GM04503 (cell line): ENCODE results near the gene TPSB2.

Experiments used
- DNase-seq: peaks from one replicate; pipeline ENCODE4 v3.0.0-alpha.2; 2012; ENCODE audit warnings: low read depth

TPSB2 gene

DNA sequence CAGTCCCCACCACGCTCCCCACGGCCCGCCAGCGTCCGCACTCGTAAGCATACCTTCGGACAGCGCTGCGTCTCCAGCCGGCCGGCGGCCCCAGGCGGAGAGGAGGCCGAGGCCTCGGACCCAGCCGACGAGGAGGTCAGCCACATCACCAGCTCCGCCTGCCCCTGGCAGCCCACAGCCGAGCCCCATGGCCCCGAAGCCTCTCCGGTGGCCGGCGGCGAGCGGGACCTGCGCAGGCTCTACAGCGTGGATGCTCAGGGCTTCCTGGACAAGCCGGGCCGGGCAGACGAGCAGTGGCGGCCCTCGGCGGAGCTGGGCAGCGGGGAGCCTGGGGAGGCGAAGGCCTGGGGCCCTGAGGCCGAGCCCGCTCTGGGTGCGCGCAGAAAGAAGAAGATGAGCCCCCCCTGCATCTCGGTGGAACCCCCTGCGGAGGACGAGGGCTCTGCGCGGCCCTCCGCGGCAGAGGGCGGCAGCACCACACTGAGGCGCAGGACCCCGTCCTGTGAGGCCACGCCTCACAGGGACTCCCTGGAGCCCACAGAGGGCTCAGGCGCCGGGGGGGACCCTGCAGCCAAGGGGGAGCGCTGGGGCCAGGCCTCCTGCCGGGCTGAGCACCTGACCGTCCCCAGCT lies 9.8 kb downstream of the TPSB2 start:
- DNase-seq, result no peak

DNA sequence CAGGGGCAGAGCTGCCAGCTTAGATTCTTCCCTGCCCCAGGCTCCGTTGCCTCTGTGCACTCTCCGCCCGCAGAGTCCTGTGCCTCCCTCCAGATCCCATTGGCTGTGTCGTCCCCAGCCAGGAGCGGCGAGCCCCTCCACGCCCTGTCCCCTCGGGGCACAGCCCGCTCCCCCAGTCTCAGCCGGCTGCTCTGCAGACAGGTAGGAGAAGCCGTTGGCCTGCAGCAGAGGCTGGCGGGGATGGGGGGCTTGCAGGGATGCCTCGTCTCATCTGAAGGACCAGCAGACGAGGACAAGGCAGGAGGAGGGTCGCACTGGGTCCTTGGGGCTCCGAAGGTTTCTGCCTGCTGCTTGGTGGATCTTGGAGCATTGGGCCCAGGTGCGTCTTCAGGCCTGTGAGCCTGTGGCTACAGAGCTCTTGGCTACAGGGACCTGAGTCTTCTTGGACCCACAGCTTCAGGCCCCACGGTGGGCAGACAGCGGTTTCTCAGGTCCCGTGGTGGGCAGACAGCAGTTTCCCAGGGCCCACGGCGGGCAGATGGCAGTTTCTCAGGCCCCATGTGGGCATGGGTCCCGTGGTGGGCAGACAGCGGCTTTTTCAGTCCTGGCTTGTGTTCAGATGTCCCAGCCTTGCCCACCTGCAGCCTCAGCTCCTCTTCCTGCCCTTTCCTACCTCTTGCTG lies 10.9 kb downstream of the TPSB2 start:
- DNase-seq, result no peak

DNA sequence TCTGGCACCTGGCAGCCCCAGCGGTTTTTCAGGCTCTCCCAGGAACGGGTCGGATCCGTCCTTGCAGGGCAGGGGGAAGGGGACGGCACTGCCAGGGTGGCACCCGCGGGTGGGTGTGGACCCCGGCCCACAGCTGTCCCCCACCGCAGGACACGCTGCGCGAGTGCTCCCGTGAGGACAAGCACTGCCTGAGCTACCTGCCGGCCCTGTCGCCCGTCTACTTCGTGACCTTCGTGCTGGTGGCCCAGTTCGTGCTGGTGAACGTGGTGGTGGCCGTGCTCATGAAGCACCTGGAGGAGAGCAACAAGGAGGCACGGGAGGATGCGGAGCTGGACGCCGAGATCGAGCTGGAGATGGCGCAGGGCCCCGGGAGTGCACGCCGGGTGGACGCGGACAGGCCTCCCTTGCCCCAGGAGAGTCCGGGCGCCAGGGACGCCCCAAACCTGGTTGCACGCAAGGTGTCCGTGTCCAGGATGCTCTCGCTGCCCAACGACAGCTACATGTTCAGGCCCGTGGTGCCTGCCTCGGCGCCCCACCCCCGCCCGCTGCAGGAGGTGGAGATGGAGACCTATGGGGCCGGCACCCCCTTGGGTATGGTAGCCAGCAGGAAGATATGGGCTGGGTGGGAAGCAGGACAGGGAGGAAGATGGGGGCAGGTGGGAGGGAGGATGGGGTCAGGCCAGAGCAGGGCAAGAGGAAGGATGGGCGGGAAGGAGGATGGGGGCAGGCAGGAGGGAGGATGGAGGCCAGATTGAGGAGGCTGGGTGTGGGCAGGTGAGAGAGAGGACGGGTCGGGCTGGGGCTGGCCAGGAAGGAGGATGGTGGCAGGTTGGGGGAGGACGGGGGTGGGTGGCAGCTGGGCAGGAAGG lies 11.7 kb downstream of the TPSB2 start:
- no peak for DNase-seq

DNA sequence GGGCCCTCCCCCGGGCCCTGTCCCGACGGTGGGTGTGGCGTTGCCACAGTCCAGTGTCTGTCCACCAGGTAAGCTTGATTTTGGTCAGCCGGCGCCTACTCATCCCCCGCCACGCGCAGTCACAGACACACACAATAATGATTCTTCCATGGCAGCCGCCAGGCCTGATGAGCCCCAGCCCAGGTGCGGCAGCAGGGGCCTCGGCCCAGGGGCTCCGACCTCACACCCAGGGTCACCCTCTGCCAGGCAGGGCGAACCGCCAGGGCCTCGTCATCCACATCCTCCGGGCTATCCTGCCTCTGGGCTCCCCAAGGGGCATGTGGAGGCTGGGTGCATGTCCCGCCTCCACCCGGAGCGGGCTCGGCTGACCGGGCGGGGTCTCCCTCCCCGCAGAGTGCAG lies 12.5 kb downstream of the TPSB2 start:
- DNase-seq, result no peak

DNA sequence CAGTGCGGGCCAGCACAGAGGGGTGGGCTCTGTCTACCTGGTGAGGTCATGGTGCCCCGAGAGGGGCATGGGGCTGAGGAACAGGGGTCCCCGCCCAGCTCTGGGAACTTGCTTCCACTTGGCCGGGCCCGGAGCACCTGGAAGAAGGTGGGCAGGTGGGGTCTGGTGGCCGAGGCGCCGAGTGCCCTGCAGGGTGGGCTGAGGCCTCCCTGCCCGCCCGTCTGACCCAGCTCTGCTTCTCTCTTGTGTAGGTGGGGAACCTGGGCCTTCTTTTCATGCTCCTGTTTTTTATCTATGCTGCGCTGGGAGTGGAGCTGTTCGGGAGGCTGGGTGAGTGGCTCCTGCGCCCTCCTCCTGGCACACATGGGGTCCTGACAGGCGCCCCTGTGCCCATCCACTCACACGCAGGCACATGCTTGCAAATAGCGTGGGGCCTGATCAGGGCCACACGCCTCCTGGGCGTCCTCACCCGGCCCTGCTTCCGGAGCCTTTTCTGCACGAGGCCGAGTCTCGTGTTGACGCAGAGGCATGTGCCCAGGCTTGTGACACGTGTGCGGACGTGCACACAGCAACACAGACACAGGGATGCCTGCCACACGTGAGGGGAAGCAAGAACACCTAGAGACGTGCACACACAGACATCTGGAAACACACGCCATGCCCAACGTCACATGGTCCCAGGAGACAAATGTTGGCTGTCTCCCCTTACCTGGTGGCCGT lies 13.1 kb downstream of the TPSB2 start:
- DNase-seq, result no peak

DNA sequence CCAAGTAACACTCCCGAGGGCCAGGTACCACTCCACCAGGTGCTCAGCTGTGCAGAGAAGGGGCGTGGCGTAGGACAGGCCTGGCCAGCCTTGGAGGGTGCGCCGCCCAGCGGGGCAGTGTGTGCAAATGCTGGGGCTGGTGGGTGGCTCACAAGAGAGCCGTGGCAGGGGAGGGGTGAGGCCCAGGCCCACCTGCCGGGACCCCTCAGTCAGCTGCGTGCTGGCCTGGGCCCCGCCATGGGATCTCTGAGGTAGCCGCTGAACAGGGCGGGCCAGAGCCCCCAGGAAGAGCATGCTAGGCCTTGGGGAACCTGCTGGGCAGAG lies 13.7 kb downstream of the TPSB2 start:
- no peak for DNase-seq

DNA sequence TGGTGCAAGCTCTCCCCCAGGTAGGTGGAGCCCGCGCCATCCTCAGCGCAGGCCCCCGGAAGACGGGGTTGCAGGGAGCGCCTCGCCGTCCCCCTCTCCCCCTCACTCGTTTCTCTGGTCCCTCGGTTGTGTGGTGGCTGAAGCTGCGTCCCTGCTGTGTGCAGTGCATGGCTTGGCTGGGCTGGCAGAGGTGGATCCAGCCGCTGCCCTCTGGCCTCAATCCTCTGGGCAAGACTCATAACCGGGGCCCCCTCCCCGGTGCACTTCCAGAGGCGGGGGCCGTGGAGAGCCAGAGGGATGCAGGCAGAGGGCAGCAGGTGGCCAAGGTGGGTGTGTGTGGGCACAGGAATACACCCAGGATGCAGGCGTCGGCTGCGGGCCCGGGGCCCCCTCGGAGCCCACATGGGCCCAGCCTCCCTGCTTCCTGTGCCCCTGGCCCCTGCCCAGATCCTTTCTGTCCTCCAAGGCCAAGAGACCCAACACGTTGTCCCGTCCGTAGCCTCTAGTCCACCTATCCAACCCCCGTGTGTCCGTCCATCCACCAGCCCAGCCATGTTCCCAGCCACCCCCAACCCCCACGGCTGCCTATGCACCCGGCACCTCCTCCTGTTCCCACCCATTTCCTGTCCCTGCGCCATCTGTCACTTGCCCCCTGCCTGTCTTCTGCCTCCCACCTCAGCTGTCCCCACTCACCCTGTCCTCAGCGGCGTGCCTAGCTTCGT lies 14.2 kb downstream of the TPSB2 start:
- DNase-seq, result no peak

DNA sequence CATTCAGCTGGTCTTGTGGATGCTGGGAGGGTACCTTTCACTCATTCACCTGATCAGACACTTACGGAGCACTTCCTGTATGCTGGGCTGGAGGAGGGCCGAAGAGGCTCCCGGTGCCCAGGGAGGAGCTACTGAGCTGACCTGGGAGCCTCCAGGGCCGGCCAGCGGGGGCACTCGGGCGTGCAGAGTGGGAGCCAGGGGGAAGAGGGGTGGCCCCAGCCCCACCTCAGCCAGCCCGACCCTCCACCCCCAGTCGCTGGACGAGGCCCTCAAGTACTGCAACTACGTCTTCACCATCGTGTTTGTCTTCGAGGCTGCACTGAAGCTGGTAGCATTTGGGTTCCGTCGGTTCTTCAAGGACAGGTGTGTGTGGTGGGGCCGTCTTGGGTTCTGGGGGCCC lies 15.3 kb downstream of the TPSB2 start:
- no peak for DNase-seq

DNA sequence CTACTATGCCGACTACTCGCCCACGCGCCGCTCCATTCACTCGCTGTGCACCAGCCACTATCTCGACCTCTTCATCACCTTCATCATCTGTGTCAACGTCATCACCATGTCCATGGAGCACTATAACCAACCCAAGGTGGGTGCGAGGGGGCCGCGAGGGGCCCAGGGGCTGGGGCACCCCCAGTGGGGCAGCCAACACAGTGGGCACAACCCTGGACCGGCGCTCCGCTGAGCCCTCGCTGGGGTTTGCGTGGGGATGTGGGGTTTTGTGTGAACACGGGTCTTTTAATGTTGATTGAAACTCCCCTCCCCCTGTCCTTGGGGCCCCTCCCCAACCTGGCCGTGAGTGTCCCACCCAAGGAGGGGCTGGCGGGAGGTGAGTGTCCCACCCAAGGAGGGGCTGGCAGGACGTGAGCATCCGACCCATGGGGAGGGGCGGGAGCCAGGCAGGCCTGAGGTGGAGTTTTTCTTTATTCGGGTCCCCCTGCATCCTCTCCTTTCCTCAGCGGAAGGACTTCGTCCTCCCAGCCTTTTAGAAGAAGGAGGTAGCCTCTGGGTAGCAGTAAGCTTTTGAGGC lies 16.1 kb downstream of the TPSB2 start:
- no peak for DNase-seq

DNA sequence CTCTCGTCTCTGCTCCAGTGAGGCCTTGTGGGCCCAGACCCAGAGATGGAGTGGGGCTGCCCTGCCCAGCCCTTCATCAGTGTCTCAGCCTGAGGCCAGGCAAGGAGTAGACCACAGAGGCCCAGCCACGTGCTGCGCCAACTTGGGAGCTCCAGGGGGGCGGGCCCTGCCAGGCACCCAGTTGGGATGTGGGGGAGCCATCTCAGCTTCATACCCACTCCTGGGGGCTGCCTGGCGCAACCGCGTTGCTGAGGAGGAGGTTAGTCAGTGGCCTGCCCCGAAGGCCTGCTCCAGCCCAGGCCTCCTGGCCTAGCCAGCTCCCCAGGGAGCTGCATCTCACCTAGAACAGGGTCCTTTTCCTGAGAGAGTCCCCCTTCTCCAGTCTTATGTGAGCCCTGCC lies 16.8 kb downstream of the TPSB2 start:
- DNase-seq, result no peak

DNA sequence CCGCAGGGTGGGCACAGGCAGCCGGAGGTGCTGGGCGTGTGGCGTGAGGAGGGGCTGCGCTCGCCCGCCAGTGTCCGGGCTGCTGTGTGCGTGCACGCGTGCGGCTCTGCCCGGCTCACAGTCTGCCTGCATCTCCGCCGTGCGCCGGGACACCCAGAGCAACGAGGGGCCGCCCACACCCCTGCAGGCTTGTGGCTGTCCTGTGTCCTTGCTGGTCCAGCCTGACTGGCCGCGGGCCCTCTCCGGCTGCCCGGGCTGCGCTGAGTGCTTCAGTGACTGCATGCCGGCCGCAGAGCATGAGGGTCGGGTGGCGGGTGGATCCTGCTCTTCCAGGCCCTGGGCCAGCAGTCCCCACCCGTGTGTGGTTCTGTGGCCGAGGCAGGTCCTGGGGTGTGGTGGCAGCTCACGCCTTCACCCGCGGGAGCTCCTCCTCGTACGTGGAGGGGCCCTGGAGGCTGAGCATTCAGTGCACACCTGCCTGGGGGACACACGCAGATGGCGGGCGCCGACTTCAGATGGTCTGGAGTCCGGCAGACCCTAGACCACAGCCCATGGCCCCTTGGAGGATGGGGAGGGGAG lies 17.3 kb downstream of the TPSB2 start:
- no peak for DNase-seq

DNA sequence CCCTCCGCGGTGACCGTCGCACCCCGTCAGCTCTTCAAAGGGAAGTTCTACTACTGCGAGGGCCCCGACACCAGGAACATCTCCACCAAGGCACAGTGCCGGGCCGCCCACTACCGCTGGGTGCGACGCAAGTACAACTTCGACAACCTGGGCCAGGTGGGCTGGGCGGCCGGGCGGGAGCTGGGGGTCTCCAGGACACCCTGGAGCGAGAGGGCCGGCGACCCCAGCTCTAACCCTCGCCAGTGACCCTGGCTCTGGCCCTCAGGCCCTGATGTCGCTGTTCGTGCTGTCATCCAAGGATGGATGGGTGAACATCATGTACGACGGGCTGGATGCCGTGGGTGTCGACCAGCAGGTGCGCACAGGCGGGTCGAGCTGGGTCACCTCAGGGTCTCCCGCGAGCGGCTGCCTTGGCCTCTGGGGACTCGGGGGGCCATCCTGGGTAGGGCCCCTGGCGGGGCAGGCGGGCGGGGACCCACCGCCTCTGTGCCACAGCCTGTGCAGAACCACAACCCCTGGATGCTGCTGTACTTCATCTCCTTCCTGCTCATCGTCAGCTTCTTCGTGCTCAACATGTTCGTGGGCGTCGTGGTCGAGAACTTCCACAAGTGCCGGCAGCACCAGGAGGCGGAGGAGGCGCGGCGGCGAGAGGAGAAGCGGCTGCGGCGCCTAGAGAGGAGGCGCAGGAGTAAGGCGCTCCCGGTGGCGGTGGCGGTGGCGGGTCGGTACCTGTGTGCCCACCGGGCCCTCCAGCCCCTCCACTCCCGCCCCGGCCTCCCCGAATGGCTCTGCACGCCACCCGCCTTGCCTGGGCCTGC lies 18.3 kb downstream of the TPSB2 start:
- no peak for DNase-seq

DNA sequence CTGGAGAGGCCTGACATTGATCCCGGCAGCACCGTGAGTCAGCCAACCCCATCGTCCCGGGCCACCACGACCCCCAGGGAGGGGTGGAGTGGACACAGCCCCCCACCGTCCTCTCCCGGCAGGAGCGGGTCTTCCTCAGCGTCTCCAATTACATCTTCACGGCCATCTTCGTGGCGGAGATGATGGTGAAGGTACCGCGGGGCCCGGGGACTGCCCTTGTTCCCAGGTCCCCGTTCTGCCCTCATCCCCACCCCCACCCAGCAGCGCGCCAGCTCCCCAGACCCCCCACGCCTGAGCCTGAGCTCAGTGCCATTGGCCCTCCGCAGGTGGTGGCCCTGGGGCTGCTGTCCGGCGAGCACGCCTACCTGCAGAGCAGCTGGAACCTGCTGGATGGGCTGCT lies 19.5 kb downstream of the TPSB2 start:
- DNase-seq, result no peak

DNA sequence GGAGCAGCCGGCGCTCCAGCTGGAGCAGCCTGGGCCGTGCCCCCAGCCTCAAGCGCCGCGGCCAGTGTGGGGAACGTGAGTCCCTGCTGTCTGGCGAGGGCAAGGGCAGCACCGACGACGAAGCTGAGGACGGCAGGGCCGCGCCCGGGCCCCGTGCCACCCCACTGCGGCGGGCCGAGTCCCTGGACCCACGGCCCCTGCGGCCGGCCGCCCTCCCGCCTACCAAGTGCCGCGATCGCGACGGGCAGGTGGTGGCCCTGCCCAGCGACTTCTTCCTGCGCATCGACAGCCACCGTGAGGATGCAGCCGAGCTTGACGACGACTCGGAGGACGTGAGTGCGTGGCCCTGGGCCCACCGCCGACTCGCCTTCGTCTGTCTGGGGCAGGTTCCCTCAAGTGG lies 20.9 kb downstream of the TPSB2 start:
- DNase-seq, result no peak

DNA sequence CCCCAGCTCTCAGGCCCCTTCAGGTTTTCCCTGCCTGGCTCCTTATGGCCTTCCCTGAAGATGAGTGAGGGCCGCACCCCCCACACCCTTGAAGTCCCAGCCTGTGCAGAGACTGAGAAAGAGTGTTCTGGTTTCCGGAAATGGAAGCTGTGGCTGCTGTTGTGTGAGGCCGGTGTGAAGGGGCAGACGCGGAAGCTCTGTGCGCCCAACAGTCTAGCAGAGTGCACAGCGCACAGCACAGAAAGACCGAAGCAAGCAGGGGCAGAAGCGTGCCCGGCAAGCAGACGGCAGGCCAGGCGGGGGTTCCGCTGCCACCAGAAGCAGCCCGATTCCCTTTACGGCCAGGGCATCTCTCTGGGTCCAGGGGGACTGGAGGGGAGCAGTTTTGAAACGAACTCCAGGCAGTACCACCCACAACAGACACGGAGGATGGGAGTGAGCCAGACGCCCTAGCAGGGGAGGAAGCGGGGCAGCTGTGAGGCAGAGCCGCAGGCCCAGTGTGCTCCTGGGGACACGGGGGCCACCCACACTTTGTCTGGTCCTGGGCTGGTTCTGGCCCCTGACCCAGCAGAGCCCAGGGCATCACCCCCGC lies 21.6 kb downstream of the TPSB2 start:
- no peak for DNase-seq

DNA sequence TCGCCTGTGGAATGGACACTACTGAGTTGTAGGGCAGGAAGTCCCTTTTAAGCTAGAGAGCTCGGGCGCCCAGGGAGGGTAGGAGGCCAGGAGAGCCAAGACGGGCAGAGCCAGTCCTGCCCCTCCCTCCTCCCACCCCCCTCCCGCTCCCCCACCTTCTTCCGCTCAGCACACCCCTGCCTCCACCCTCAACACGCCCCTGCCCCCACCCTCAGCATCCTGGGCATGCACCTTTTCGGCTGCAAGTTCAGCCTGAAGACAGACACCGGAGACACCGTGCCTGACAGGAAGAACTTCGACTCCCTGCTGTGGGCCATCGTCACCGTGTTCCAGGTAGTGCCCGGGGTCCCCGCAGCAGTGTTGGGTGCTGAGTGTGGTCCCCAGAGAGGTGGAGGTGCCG lies 23.2 kb downstream of the TPSB2 start:
- DNase-seq, result no peak

DNA sequence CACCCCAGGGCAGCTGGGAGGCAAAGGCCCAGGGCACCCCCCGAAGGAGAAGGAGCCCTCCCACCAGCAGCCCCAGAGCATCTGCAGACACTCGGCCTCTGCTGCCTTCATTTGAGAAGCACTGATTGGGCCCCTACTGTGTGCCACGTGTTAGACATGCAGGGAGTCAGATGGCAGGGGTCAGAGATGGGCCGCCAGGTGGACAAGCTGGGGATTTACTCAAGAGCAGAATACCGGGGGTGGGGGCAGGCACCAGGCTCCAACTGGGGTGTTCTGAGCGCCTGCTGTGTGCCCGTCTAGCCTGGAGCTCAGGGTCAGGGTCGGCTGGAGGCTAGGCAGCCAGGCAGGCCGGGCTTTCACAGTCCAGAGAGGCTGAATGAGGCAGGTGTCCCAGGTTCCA lies 23.7 kb downstream of the TPSB2 start:
- DNase-seq, result no peak

DNA sequence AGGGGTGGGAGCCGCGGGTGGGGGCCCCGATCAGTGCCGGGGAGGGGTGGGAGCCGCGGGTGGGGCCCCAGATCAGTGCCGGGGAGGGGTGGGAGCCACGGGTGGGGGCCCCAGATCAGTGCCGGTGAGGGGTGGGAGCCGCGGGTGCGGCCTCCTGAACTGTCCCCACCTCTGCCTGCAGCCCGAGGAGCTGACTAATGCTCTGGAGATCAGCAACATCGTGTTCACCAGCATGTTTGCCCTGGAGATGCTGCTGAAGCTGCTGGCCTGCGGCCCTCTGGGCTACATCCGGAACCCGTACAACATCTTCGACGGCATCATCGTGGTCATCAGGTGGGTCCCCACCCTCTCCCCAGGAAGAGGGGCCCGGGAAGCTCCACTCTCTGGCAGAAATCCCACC lies 25.1 kb downstream of the TPSB2 start:
- DNase-seq, result no peak

DNA sequence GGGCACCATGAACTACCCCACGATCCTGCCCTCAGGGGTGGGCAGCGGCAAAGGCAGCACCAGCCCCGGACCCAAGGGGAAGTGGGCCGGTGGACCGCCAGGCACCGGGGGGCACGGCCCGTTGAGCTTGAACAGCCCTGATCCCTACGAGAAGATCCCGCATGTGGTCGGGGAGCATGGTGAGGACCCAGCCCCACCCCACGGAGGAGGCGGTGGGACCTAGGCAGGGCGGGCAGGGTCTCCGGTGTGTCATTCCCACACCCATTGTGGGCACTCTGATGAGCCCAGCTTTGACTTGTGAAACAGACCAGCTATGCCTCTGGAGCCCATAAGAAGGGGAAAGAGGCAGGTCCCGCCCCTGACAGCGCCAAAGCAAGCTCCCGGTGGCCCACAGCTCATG lies 27.7 kb downstream of the TPSB2 start:
- no peak for DNase-seq

DNA sequence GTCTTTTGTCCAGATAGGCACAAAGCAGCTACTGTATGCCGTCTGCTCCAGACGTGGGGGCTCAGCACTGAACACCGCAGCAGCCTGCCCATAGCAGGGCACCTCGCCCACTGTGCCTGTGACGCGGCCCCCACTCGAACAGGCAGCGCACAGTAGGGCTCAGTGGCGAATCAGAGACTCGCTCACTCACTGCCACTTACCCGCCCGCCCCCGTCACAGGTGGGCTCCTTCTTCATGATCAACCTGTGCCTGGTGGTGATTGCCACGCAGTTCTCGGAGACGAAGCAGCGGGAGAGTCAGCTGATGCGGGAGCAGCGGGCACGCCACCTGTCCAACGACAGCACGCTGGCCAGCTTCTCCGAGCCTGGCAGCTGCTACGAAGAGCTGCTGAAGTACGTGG lies 28.5 kb downstream of the TPSB2 start:
- DNase-seq, result no peak
